Neural progenitor cell (in vitro differentiated cells): ENCODE data around the gene CX3CL1.
"Not testable (repeated sequence)": the region's sequence is repeated elsewhere in the genome, so short reads cannot be mapped to it uniquely, and the experiment has no call there.

ENCODE experiments used
- EZH2 ChIP-seq: fragments of 200-600 bp; sonication (generic); IDR thresholded peaks from 2 replicates; pipeline ENCODE4 v1.6.1; 2017; ENCODE audit warnings: antibody characterized with exemption, mild to moderate bottlenecking, moderate library complexity
- EZH2phosphoT487 ChIP-seq: fragments of 200-600 bp; sonication (generic); IDR thresholded peaks from 2 replicates; pipeline ENCODE4 v1.6.1; 2017; ENCODE audit warnings: antibody characterized with exemption
- TF ChIP-seq, protein P1 (sequence below): fragments of 200-600 bp; sonication (generic); IDR thresholded peaks from 2 replicates; pipeline ENCODE4 v1.5.1; 2017; ENCODE audit warnings: antibody characterized with exemption, mild to moderate bottlenecking

DNA sequence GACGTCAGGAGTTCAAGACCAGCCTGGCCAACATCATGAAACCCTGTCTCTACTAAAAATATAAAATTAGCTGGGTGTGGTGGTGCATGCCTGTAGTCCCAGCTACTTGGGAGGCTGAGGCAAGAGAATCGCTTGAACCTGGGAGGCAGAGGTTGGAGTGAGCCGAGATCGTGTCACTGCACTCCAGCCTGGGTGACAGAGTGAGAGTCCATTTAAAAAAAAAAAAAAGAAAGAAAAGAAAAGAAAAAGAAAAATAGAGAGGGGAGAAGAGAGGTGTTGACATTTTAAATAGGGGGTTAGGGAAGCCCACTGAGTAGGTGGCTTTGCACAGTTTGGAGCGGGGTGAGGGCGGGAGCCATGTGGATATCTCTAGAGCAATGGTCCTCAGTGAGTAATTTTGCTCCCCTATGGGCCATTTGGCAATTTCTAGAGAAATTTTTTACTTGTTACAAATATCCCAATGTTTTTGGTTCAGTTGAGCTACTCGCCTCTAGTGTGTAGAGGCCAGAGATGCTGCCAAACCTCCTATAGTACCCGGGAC lies 2.7 kb downstream of the CX3CL1 start:
- TF ChIP-seq, protein P1, sequence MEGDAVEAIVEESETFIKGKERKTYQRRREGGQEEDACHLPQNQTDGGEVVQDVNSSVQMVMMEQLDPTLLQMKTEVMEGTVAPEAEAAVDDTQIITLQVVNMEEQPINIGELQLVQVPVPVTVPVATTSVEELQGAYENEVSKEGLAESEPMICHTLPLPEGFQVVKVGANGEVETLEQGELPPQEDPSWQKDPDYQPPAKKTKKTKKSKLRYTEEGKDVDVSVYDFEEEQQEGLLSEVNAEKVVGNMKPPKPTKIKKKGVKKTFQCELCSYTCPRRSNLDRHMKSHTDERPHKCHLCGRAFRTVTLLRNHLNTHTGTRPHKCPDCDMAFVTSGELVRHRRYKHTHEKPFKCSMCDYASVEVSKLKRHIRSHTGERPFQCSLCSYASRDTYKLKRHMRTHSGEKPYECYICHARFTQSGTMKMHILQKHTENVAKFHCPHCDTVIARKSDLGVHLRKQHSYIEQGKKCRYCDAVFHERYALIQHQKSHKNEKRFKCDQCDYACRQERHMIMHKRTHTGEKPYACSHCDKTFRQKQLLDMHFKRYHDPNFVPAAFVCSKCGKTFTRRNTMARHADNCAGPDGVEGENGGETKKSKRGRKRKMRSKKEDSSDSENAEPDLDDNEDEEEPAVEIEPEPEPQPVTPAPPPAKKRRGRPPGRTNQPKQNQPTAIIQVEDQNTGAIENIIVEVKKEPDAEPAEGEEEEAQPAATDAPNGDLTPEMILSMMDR = not testable (repeated sequence)
- not testable (repeated sequence) for TF ChIP-seq EZH2, EZH2phosphoT487
